Naive thymus-derived CD4-positive, alpha-beta T cell (primary cell): ENCODE data around the gene FHAD1. TPM values are rescaled to one million over a fixed set of nuclear protein-coding genes. Genes with fewer than 3 reads are reported as not detected.

ENCODE experiments used
- ATAC-seq: fragments of 150-1000 bp; cut with Tn5 transposase; 2 replicates; pipeline ENCODE4 v1.10.0; 2021; ENCODE audit warnings: mild to moderate bottlenecking, moderate library complexity
- CTCF ChIA-PET: fragments of 350-600 bp; sonication (Branson Sonifier 250); formaldehyde crosslinking; loops from one replicate; lab custom pipeline; 2021; ENCODE audit warnings: antibody characterized with exemption; lab: Charles Lee
- POLR2A ChIA-PET: fragments of 350-600 bp; sonication (Branson Sonifier 250); formaldehyde crosslinking; loops from one replicate; lab custom pipeline; 2021; ENCODE audit warnings: antibody characterized with exemption, inconsistent platforms; lab: Charles Lee
- DNase-seq, 9 donors: peaks; one replicate each; pipeline versions ENCODE4 v3.0.0 to v3.0.0-alpha.2; 2020 to 2022; ENCODE audit warnings: mixed read lengths in 1 of 9
- H3K27ac ChIP-seq: one replicate; pipeline ENCODE4 v1.7.0; 2013; ENCODE audit warnings: mild to moderate bottlenecking, low read depth, low read length, moderate library complexity
- H3K27me3 ChIP-seq, 2 donors: one replicate each; pipeline ENCODE4 v1.7.0; 2013; ENCODE audit warnings: low read length in 2 of 2, mild to moderate bottlenecking in 2 of 2, moderate library complexity in 2 of 2; ENCODE audit not compliant: control insufficient read depth in 2 of 2, insufficient read depth in 2 of 2
- H3K36me3 ChIP-seq, 3 experiments: 1 replicate in 2 of 3; 2 replicates in 1 of 3; pipeline ENCODE4 v1.7.0; 2013; ENCODE audit warnings: low read length in 3 of 3, mild to moderate bottlenecking in 3 of 3, moderate library complexity in 1 of 3; ENCODE audit not compliant: insufficient read depth in 3 of 3, control insufficient read depth in 2 of 3
- H3K4me1 ChIP-seq, 2 donors: one replicate each; pipeline ENCODE4 v1.7.0; 2013; ENCODE audit warnings: low read length in 2 of 2, mild to moderate bottlenecking in 2 of 2, moderate library complexity in 1 of 2; ENCODE audit not compliant: control insufficient read depth in 2 of 2, insufficient read depth in 2 of 2
- H3K4me3 ChIP-seq: 2 replicates; pipeline ENCODE4 v1.7.0; 2013; ENCODE audit warnings: mild to moderate bottlenecking, low read length
- H3K9me3 ChIP-seq, 3 experiments: 1 replicate in 2 of 3; 2 replicates in 1 of 3; pipeline ENCODE4 v1.7.0; 2013; ENCODE audit warnings: low read length in 3 of 3; ENCODE audit not compliant: control insufficient read depth in 2 of 3
- H3K27ac Mint-ChIP-seq, 9 donors: one replicate each; pipeline ENCODE4 v1.8.0; 2020 to 2022; ENCODE audit warnings: mixed read lengths in 9 of 9, mild to moderate bottlenecking in 8 of 9, moderate library complexity in 5 of 9, inconsistent platforms in 2 of 9
- H3K27me3 Mint-ChIP-seq, 5 donors: one replicate each; pipeline ENCODE4 v1.8.0; 2021 to 2022; ENCODE audit warnings: mixed read lengths in 5 of 5, mild to moderate bottlenecking in 1 of 5
- H3K36me3 Mint-ChIP-seq, 5 donors: one replicate each; pipeline ENCODE4 v1.8.0; 2020 to 2022; ENCODE audit warnings: mixed read lengths in 5 of 5, mild to moderate bottlenecking in 3 of 5, inconsistent platforms in 1 of 5
- H3K4me1 Mint-ChIP-seq, 7 donors: one replicate each; pipeline ENCODE4 v1.8.0; 2020 to 2022; ENCODE audit warnings: mixed read lengths in 7 of 7, mild to moderate bottlenecking in 3 of 7, inconsistent platforms in 1 of 7
- H3K4me3 Mint-ChIP-seq, 10 donors: one replicate each; pipeline ENCODE4 v1.8.0; 2020 to 2022; ENCODE audit warnings: mild to moderate bottlenecking in 10 of 10, mixed read lengths in 10 of 10, moderate library complexity in 6 of 10, inconsistent platforms in 2 of 10
- H3K9me3 Mint-ChIP-seq, 11 donors: one replicate each; pipeline ENCODE4 v1.8.0; 2020 to 2022; ENCODE audit warnings: mixed read lengths in 11 of 11, mild to moderate bottlenecking in 4 of 11, inconsistent platforms in 1 of 11, moderate library complexity in 1 of 11
- intact Hi-C, 2 donors: fragments of 100-400 bp; cut with micrococcal nuclease; formaldehyde crosslinking; loops; one replicate each; pipeline ENCODE4 v1.15.1; 2023
- polyA plus RNA-seq, 2 donors: library from polyadenylated mRNA; unstranded; fragments of 300-500 nt; fragmentation: Illumina TruSeq; gene quantifications; one replicate each; pipeline ENCODE4 v1.2.3, GENCODE V29; 2021
- total RNA-seq, 6 experiments: library from RNA in 5 of 6; stranded (reverse) in 5 of 6; gene quantifications; 1 replicate in 5 of 6; 2 replicates in 1 of 6; pipeline ENCODE4 v1.2.3 and lab custom pipeline; 2021 to 2026

FHAD1 gene
- total and polyA plus RNA-seq, 7 experiments from 2014 or later = 0.19 to 1.1 TPM; not detected in 5

GRCh38 chr1:15205586-15206346 is 41.3 kb upstream of the FHAD1 start:
- Histone ChIP-seq H3K36me3 (no peaks in the 10 kb centered on the region), H3K4me1 (no peaks in the 10 kb centered on the region), H3K27me3 (no peaks in the 10 kb centered on the region), H3K4me3 (no peak overlapping the region), H3K9me3 (no peaks in the 10 kb centered on the region), H3K27ac (no peak overlapping the region)
- peaks cover 0 to 18% (median 9%) of the 10 kb centered on the region in 5 donors for H3K27me3 Mint-ChIP-seq
- no peak for ATAC-seq
- H3K4me3 Mint-ChIP-seq = no peak overlapping the region
- intact Hi-C loops = no loop called here
- DNase-seq = no peak
- ChIA-PET POLR2A (no interaction called here), CTCF (no interaction called here)
- no peaks in the 10 kb centered on the region for H3K36me3 Mint-ChIP-seq
- peaks cover 0 to 2% (median 0%) of the 10 kb centered on the region in 7 donors for H3K4me1 Mint-ChIP-seq
- H3K27ac Mint-ChIP-seq = no peak overlapping the region
- no peaks in the 10 kb centered on the region for H3K9me3 Mint-ChIP-seq

GRCh38 chr1:15206418-15207030 is 40.5 kb upstream of the FHAD1 start:
- Mint-ChIP-seq H3K4me1 (peaks cover 0 to 2% (median 0%) of the 10 kb centered on the region in 7 donors), H3K4me3 (no peak overlapping the region), H3K36me3 (no peaks in the 10 kb centered on the region), H3K27me3 (peaks cover 0 to 23% (median 9%) of the 10 kb centered on the region in 5 donors), H3K9me3 (no peaks in the 10 kb centered on the region), H3K27ac (no peak overlapping the region)
- DNase-seq = no peak
- H3K9me3 ChIP-seq = no peaks in the 10 kb centered on the region
- CTCF ChIA-PET = no interaction called here
- no peak for ATAC-seq
- no peak overlapping the region for H3K27ac ChIP-seq
- H3K4me3 ChIP-seq = no peak overlapping the region
- intact Hi-C loops = no loop called here
- H3K4me1 ChIP-seq = no peaks in the 10 kb centered on the region
- no peaks in the 10 kb centered on the region for H3K27me3 ChIP-seq
- no peaks in the 10 kb centered on the region for H3K36me3 ChIP-seq
- POLR2A ChIA-PET = no interaction called here

GRCh38 chr1:15207031-15207828 is 39.8 kb upstream of the FHAD1 start:
- no peak for DNase-seq
- intact Hi-C loops = no loop called here
- Mint-ChIP-seq H3K27ac (no peak overlapping the region), H3K4me3 (no peak overlapping the region), H3K36me3 (no peaks in the 10 kb centered on the region), H3K4me1 (peaks cover 0 to 2% (median 0%) of the 10 kb centered on the region in 7 donors), H3K27me3 (peaks cover 0 to 25% (median 9%) of the 10 kb centered on the region in 5 donors), H3K9me3 (no peaks in the 10 kb centered on the region)
- H3K36me3 ChIP-seq = no peaks in the 10 kb centered on the region
- H3K4me1 ChIP-seq = no peaks in the 10 kb centered on the region
- CTCF ChIA-PET = no interaction called here
- ATAC-seq = no peak
- H3K9me3 ChIP-seq = no peaks in the 10 kb centered on the region
- POLR2A ChIA-PET = no interaction called here
- no peaks in the 10 kb centered on the region for H3K27me3 ChIP-seq
- H3K4me3 ChIP-seq = no peak overlapping the region
- H3K27ac ChIP-seq = no peak overlapping the region

GRCh38 chr1:15207829-15208429 is 39.1 kb upstream of the FHAD1 start:
- Histone ChIP-seq H3K36me3 (no peaks in the 10 kb centered on the region), H3K27me3 (no peaks in the 10 kb centered on the region), H3K4me3 (no peak overlapping the region), H3K4me1 (no peaks in the 10 kb centered on the region), H3K9me3 (no peaks in the 10 kb centered on the region), H3K27ac (no peak overlapping the region)
- Mint-ChIP-seq H3K4me1 (peaks cover 0 to 2% (median 0%) of the 10 kb centered on the region in 7 donors), H3K9me3 (no peaks in the 10 kb centered on the region), H3K27me3 (peaks cover 0 to 31% (median 9%) of the 10 kb centered on the region in 5 donors), H3K4me3 (no peak overlapping the region), H3K36me3 (no peaks in the 10 kb centered on the region), H3K27ac (no peak overlapping the region)
- intact Hi-C loops = no loop called here
- CTCF ChIA-PET = no interaction called here
- POLR2A ChIA-PET = no interaction called here
- no peak for DNase-seq
- no peak for ATAC-seq

- ChIA-PET CTCF (no interaction called here), POLR2A (no interaction called here)
- H3K27ac ChIP-seq = no peak overlapping the region
- intact Hi-C loops = no loop called here
- no peak overlapping the region for H3K4me3 ChIP-seq
- H3K27me3 ChIP-seq = no peaks in the 10 kb centered on the region
- no peaks in the 10 kb centered on the region for H3K36me3 ChIP-seq
- Mint-ChIP-seq H3K4me1 (peaks cover 0 to 2% (median 0%) of the 10 kb centered on the region in 7 donors), H3K4me3 (no peak overlapping the region), H3K27me3 (peaks cover 0 to 39% (median 7%) of the 10 kb centered on the region in 5 donors), H3K36me3 (no peaks in the 10 kb centered on the region), H3K27ac (no peak overlapping the region), H3K9me3 (no peaks in the 10 kb centered on the region)
- no peak for ATAC-seq
- H3K4me1 ChIP-seq = no peaks in the 10 kb centered on the region
- DNase-seq = no peak
- H3K9me3 ChIP-seq = no peaks in the 10 kb centered on the region
These were observed 36.2 kb upstream of the FHAD1 start for GRCh38 chr1:15210651-15211375.

- H3K27me3 Mint-ChIP-seq = peaks cover 0 to 42% (median 4%) of the 10 kb centered on the region in 5 donors
- no peaks in the 10 kb centered on the region for H3K9me3 ChIP-seq
- no peaks in the 10 kb centered on the region for H3K36me3 ChIP-seq
- CTCF ChIA-PET = no interaction called here
- H3K4me1 ChIP-seq = no peaks in the 10 kb centered on the region
- H3K27ac Mint-ChIP-seq = no peak overlapping the region
- DNase-seq (no peak), ATAC-seq (no peak)
- no peaks in the 10 kb centered on the region for H3K9me3 Mint-ChIP-seq
- no peak overlapping the region for H3K4me3 Mint-ChIP-seq
- H3K4me1 Mint-ChIP-seq = peaks cover 0 to 2% (median 0%) of the 10 kb centered on the region in 7 donors
- H3K27ac ChIP-seq = no peak overlapping the region
- intact Hi-C loops = no loop called here
- no peaks in the 10 kb centered on the region for H3K27me3 ChIP-seq
- H3K36me3 Mint-ChIP-seq = no peaks in the 10 kb centered on the region
- POLR2A ChIA-PET = no interaction called here
- H3K4me3 ChIP-seq = no peak overlapping the region
These were observed 35.6 kb upstream of the FHAD1 start for GRCh38 chr1:15211424-15211823.
